ENCODE measurements around the gene ACCSL.

DNA sequence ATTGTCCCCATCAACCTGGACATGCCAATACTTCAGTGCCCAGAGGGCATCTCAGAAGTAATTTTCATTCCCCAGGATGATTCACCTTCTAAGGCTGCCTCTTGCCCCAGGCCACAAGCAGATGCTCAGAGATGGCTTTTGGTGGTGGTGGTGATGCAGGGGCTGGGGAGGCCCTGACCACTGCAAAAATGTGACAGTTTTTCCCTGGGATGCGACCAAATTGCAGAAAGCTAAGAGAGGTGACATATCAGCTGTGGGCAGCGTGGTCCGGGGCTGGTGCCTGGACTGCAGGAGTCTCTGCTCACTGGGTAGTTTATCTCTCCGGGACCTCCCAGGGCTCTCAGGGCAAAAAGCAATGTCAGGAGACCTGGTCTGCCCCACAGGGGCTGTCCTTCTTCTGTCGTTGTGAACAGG is 39.7 kb upstream of the ACCSL start:
- TF ChIP-seq, protein P1, sequence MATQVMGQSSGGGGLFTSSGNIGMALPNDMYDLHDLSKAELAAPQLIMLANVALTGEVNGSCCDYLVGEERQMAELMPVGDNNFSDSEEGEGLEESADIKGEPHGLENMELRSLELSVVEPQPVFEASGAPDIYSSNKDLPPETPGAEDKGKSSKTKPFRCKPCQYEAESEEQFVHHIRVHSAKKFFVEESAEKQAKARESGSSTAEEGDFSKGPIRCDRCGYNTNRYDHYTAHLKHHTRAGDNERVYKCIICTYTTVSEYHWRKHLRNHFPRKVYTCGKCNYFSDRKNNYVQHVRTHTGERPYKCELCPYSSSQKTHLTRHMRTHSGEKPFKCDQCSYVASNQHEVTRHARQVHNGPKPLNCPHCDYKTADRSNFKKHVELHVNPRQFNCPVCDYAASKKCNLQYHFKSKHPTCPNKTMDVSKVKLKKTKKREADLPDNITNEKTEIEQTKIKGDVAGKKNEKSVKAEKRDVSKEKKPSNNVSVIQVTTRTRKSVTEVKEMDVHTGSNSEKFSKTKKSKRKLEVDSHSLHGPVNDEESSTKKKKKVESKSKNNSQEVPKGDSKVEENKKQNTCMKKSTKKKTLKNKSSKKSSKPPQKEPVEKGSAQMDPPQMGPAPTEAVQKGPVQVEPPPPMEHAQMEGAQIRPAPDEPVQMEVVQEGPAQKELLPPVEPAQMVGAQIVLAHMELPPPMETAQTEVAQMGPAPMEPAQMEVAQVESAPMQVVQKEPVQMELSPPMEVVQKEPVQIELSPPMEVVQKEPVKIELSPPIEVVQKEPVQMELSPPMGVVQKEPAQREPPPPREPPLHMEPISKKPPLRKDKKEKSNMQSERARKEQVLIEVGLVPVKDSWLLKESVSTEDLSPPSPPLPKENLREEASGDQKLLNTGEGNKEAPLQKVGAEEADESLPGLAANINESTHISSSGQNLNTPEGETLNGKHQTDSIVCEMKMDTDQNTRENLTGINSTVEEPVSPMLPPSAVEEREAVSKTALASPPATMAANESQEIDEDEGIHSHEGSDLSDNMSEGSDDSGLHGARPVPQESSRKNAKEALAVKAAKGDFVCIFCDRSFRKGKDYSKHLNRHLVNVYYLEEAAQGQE (IDR thresholded peaks at IDR 0.05; ENCODE audit: insufficient read depth in 1 of 2, low read depth in 2 of 2, low read length in 2 of 2): no peak
- TF ChIP-seq TAF1 (IDR thresholded peaks at IDR 0.05; ENCODE audit: borderline replicate concordance, insufficient read depth, low read length): no peak

All from PFSK-1 (cell line).